ENCODE data around the gene TRIM58.

TRIM58 gene

GRCh38 chr1:247857069-247857984, at the start of gene TRIM58:
Gene TRIM58, plus strand, starts transcription at chr1:247857187. Its CDS starts 60 bp downstream, at chr1:247857247.
- DNase-seq (ENCODE audit: low spot score): peak; percentile 97

- no peak for DNase-seq (ENCODE audit: low spot score)
Observed at GRCh38 chr1:247812637-247813036, 44.4 kb upstream of the TRIM58 start.

- no peak for DNase-seq (ENCODE audit: low spot score)
Observed at GRCh38 chr1:247822060-247822459, 34.9 kb upstream of the TRIM58 start.

- no peak for DNase-seq (ENCODE audit: low spot score)
Observed at GRCh38 chr1:247824023-247824422, 33.0 kb upstream of the TRIM58 start, which contains the start of gene OR14A16. Gene OR14A16, minus strand, starts transcription at chr1:247824119. Its CDS starts 8,390 bp downstream, at chr1:247815729.

- no peak for DNase-seq (ENCODE audit: low spot score)
Observed at GRCh38 chr1:247825362-247825761, 31.6 kb upstream of the TRIM58 start.

- no peak for DNase-seq (ENCODE audit: low spot score)
Observed at GRCh38 chr1:247829656-247830055, 27.3 kb upstream of the TRIM58 start.

- peak; percentile 56 for DNase-seq (ENCODE audit: low spot score)
Observed at GRCh38 chr1:247833601-247834000, 23.4 kb upstream of the TRIM58 start.

GRCh38 chr1:247840818-247841217, 16.2 kb upstream of the TRIM58 start:
- no peak for DNase-seq (ENCODE audit: low spot score)

GRCh38 chr1:247841796-247842195, 15.2 kb upstream of the TRIM58 start, which contains the start of gene OR11L1:
Gene OR11L1, minus strand, starts transcription at chr1:247841896. Its CDS starts 0 bp downstream, at chr1:247841896.
- no peak for DNase-seq (ENCODE audit: low spot score)

GRCh38 chr1:247843411-247843810, 13.6 kb upstream of the TRIM58 start:
- DNase-seq (ENCODE audit: low spot score): no peak

GRCh38 chr1:247845011-247845692, 11.8 kb upstream of the TRIM58 start:
- no peak for DNase-seq (ENCODE audit: low spot score)

- no peak for DNase-seq (ENCODE audit: low spot score)
Observed at GRCh38 chr1:247845693-247846017, 11.3 kb upstream of the TRIM58 start.

GRCh38 chr1:247848346-247848745, 8.6 kb upstream of the TRIM58 start:
- DNase-seq (ENCODE audit: low spot score): no peak

GRCh38 chr1:247849616-247850015, 7.4 kb upstream of the TRIM58 start:
- DNase-seq (ENCODE audit: low spot score): no peak

- peak; percentile 97 for DNase-seq (ENCODE audit: low spot score)
Observed at GRCh38 chr1:247854899-247855545, 2.0 kb upstream of the TRIM58 start.

- DNase-seq (ENCODE audit: low spot score): no peak
Observed at GRCh38 chr1:247855911-247856310, 1.1 kb upstream of the TRIM58 start.

- peak; percentile 51 for DNase-seq (ENCODE audit: low spot score)
Observed at GRCh38 chr1:247857985-247858619, 1.1 kb downstream of the TRIM58 start.

GRCh38 chr1:247862756-247863155, 5.8 kb downstream of the TRIM58 start:
- no peak for DNase-seq (ENCODE audit: low spot score)

- no peak for DNase-seq (ENCODE audit: low spot score)
Observed at GRCh38 chr1:247864644-247865043, 7.7 kb downstream of the TRIM58 start.

GRCh38 chr1:247865416-247865815, 8.4 kb downstream of the TRIM58 start:
- DNase-seq (ENCODE audit: low spot score): no peak

- no peak for DNase-seq (ENCODE audit: low spot score)
Observed at GRCh38 chr1:247883346-247883745, 26.4 kb downstream of the TRIM58 start.

- peak; percentile 36 for DNase-seq (ENCODE audit: low spot score)
Observed at GRCh38 chr1:247884797-247885413, 27.9 kb downstream of the TRIM58 start.
